HCT116 (cell line): ENCODE results near the gene CSN2. TPM values are rescaled to one million over a fixed set of nuclear protein-coding genes. Genes with fewer than 3 reads are reported as not detected.

Source experiments
- POLR2A ChIP-seq: IDR thresholded peaks from 2 replicates; pipeline ENCODE4 v1.7.0; 2011; ENCODE audit warnings: borderline replicate concordance; ENCODE audit not compliant: insufficient read depth, insufficient read length; ENCODE audit errors: extremely low read depth
- REST ChIP-seq: IDR thresholded peaks from 2 replicates; pipeline ENCODE4 v1.6.1; 2012; ENCODE audit warnings: low read depth
- ZFX ChIP-seq: fragments of 450-650 bp; IDR thresholded peaks from 2 replicates; pipeline ENCODE4 v1.6.1; 2017
- total RNA-seq: library from RNA; stranded (reverse); gene quantifications from one replicate; pipeline ENCODE4 v1.2.1, GENCODE V29; 2021; ENCODE audit not compliant: unreplicated experiment

CSN2 gene
- total RNA-seq, 1 experiment from 2014 or later, result not detected

- TF ChIP-seq REST (no peak), ZFX (no peak), POLR2A (no peak)
These were observed 58.4 kb downstream of the CSN2 start (continued) for GRCh38 chr4:69907151-69907550.

Other genes with a start within 250 kb of the CSN2 start
- 0.10 TPM for gene SULT1B1, start 205.1 kb downstream of the CSN2 start, total RNA-seq
- not detected for gene SULT1E1, start 105.6 kb downstream of the CSN2 start, total RNA-seq
- gene CSN1S1, start 34.7 kb downstream of the CSN2 start, total RNA-seq, result not detected
- gene STATH, start 30.2 kb upstream of the CSN2 start, total RNA-seq, result not detected
- not detected for gene HTN3, start 62.7 kb upstream of the CSN2 start, total RNA-seq
- not detected for gene HTN1, start 84.7 kb upstream of the CSN2 start, total RNA-seq
- not detected for gene PRR27, start 188.5 kb upstream of the CSN2 start, total RNA-seq
- not detected for gene ODAM, start 230.0 kb upstream of the CSN2 start, total RNA-seq